Mesothelial cell of epicardium (in vitro differentiated cells): ENCODE results near the gene RUNX2. TPM values are rescaled to one million over a fixed set of nuclear protein-coding genes. Genes with fewer than 3 reads are reported as not detected.

Experiments used
- DNase-seq, 2 experiments: peaks; one replicate each; pipeline ENCODE4 v3.0.0; 2021; ENCODE audit warnings: low spot score in 2 of 2; ENCODE audit not compliant: unreplicated experiment in 2 of 2
- H3K27ac Mint-ChIP-seq: 2 replicates; pipeline ENCODE4 v1.8.0; 2021; ENCODE audit warnings: mixed read lengths
- H3K27me3 Mint-ChIP-seq: 2 replicates; pipeline ENCODE4 v1.8.0; 2021; ENCODE audit warnings: low read depth, mixed read lengths
- H3K36me3 Mint-ChIP-seq: 2 replicates; pipeline ENCODE4 v1.8.0; 2021; ENCODE audit warnings: mixed read lengths
- H3K4me1 Mint-ChIP-seq: 2 replicates; pipeline ENCODE4 v1.8.0; 2021; ENCODE audit warnings: mixed read lengths
- H3K4me3 Mint-ChIP-seq: 2 replicates; pipeline ENCODE4 v1.8.0; 2021; ENCODE audit warnings: mild to moderate bottlenecking, moderate library complexity, mixed read lengths
- H3K9me3 Mint-ChIP-seq: 2 replicates; pipeline ENCODE4 v1.8.0; 2021; ENCODE audit warnings: mixed read lengths
- CTCF ChIP-seq: fragments of 200-600 bp; sonication (generic); IDR thresholded peaks from one replicate; pipeline ENCODE4 v1.5.0; 2021; ENCODE audit warnings: antibody characterized with exemption; ENCODE audit not compliant: unreplicated experiment
- total RNA-seq: library from RNA; stranded (reverse); gene quantifications from 3 replicates; pipeline ENCODE4 v1.2.1, GENCODE V29; 2021

RUNX2 gene
- total RNA-seq, 1 donor from 2014 or later = 4.4 TPM

- Mint-ChIP-seq H3K36me3 (no peaks in the 10 kb centered on the region), H3K9me3 (no peaks in the 10 kb centered on the region), H3K4me3 (no peak overlapping the region), H3K4me1 (peaks cover 37% of the 10 kb centered on the region), H3K27ac (no peak overlapping the region), H3K27me3 (no peaks in the 10 kb centered on the region)
- no peak for TF ChIP-seq CTCF
- DNase-seq = no peak
These were observed 111.8 kb downstream of the RUNX2 start for GRCh38 chr6:45439861-45440388.

- Mint-ChIP-seq H3K4me3 (no peak overlapping the region), H3K27ac (no peak overlapping the region), H3K9me3 (no peaks in the 10 kb centered on the region), H3K27me3 (no peaks in the 10 kb centered on the region), H3K4me1 (peaks cover 48% of the 10 kb centered on the region), H3K36me3 (no peaks in the 10 kb centered on the region)
- no peak for TF ChIP-seq CTCF
- DNase-seq = no peak
These were observed 113.8 kb downstream of the RUNX2 start for GRCh38 chr6:45441851-45442453.

- Mint-ChIP-seq H3K27ac (no peak overlapping the region), H3K27me3 (no peaks in the 10 kb centered on the region), H3K4me1 (peaks cover 46% of the 10 kb centered on the region), H3K4me3 (no peak overlapping the region), H3K36me3 (no peaks in the 10 kb centered on the region), H3K9me3 (no peaks in the 10 kb centered on the region)
- TF ChIP-seq CTCF = no peak
- no peak for DNase-seq
These were observed 114.6 kb downstream of the RUNX2 start for GRCh38 chr6:45442716-45443115.

GRCh38 chr6:45445364-45445748, 117.2 kb downstream of the RUNX2 start:
- Mint-ChIP-seq H3K27ac (peak overlapping the region; percentile 74), H3K4me3 (no peak overlapping the region), H3K36me3 (no peaks in the 10 kb centered on the region), H3K9me3 (peaks cover under 1% of the 10 kb centered on the region), H3K4me1 (peaks cover 37% of the 10 kb centered on the region), H3K27me3 (no peaks in the 10 kb centered on the region)
- no peak for DNase-seq
- no peak for TF ChIP-seq CTCF

GRCh38 chr6:45445749-45446549, 117.8 kb downstream of the RUNX2 start:
- H3K4me1 Mint-ChIP-seq = peaks cover 37% of the 10 kb centered on the region
- peak overlapping the region; percentile 46 for H3K4me3 Mint-ChIP-seq
- no peaks in the 10 kb centered on the region for H3K27me3 Mint-ChIP-seq
- H3K27ac Mint-ChIP-seq = peak overlapping the region; percentile 74
- no peaks in the 10 kb centered on the region for H3K36me3 Mint-ChIP-seq
- H3K9me3 Mint-ChIP-seq = peaks cover 3% of the 10 kb centered on the region
- no peak for TF ChIP-seq CTCF
- peak in 1 of 2 experiments; percentile 42 for DNase-seq
